WTC11 (cell line): Measurements from ENCODE around the gene DTNB. TPM values are rescaled to one million over a fixed set of nuclear protein-coding genes. Genes with fewer than 3 reads are reported as not detected.

Experiments
- AFF4 ChIP-seq: sonication (generic); formaldehyde crosslinking; IDR thresholded peaks from 2 replicates; pipeline ENCODE4 v1.8.1; 2023; ENCODE audit warnings: mild to moderate bottlenecking, missing genetic modification reagents, borderline replicate concordance
- CBFB ChIP-seq: sonication (generic); formaldehyde crosslinking; IDR thresholded peaks from 2 replicates; pipeline ENCODE4 v1.8.1; 2022; ENCODE audit warnings: mild to moderate bottlenecking, low read depth, missing genetic modification reagents
- ELF4 ChIP-seq: sonication (generic); formaldehyde crosslinking; IDR thresholded peaks from 2 replicates; pipeline ENCODE4 v1.8.1; 2022; ENCODE audit warnings: low read depth, mild to moderate bottlenecking, moderate library complexity, missing genetic modification reagents
- FOXJ3 ChIP-seq: sonication (generic); formaldehyde crosslinking; IDR thresholded peaks from 2 replicates; pipeline ENCODE4 v1.9.0; 2021; ENCODE audit warnings: missing genetic modification reagents, mild to moderate bottlenecking, borderline replicate concordance
- FOXP4 ChIP-seq: sonication (generic); formaldehyde crosslinking; IDR thresholded peaks from 2 replicates; pipeline ENCODE4 v1.8.0; 2022; ENCODE audit warnings: mild to moderate bottlenecking, missing genetic modification reagents
- IRF1 ChIP-seq: sonication (generic); formaldehyde crosslinking; IDR thresholded peaks from 2 replicates; pipeline ENCODE4 v1.8.0; 2023; ENCODE audit warnings: missing genetic modification reagents
- MLX ChIP-seq: sonication (generic); formaldehyde crosslinking; IDR thresholded peaks from 2 replicates; pipeline ENCODE4 v1.8.1; 2023; ENCODE audit warnings: mild to moderate bottlenecking, missing genetic modification reagents, moderate library complexity
- MXD4 ChIP-seq: fragments of 250-450 bp; sonication (Bioruptor Pico); IDR thresholded peaks from 2 replicates; pipeline ENCODE4 v1.8.0; 2021; ENCODE audit warnings: mild to moderate bottlenecking, moderate library complexity, borderline replicate concordance
- MYBL2 ChIP-seq: sonication (generic); formaldehyde crosslinking; IDR thresholded peaks from 2 replicates; pipeline ENCODE4 v1.8.1; 2023; ENCODE audit warnings: mild to moderate bottlenecking, moderate library complexity, missing genetic modification reagents
- NR3C1 ChIP-seq: sonication (generic); formaldehyde crosslinking; conservative IDR thresholded peaks from 2 replicates; pipeline ENCODE4 v1.8.1; 2023; ENCODE audit warnings: low read depth, mild to moderate bottlenecking, missing genetic modification reagents
- STAT6 ChIP-seq: sonication (generic); formaldehyde crosslinking; conservative IDR thresholded peaks from 2 replicates; pipeline ENCODE4 v1.8.1; 2023; ENCODE audit warnings: mild to moderate bottlenecking, low read depth, missing genetic modification reagents, moderate library complexity
- TEAD1 ChIP-seq: sonication (generic); formaldehyde crosslinking; IDR thresholded peaks from 2 replicates; pipeline ENCODE4 v1.8.0; 2022; ENCODE audit warnings: mild to moderate bottlenecking, missing genetic modification reagents
- USF1 ChIP-seq: sonication (generic); formaldehyde crosslinking; IDR thresholded peaks from 2 replicates; pipeline ENCODE4 v1.8.0; 2022; ENCODE audit warnings: mild to moderate bottlenecking, missing genetic modification reagents
- ZNF425 ChIP-seq: fragments of 250-450 bp; sonication (Bioruptor Pico); conservative IDR thresholded peaks from 2 replicates; pipeline ENCODE4 v1.9.0; 2021; ENCODE audit warnings: mild to moderate bottlenecking
- ZNF532 ChIP-seq: fragments of 250-450 bp; sonication (Bioruptor Pico); IDR thresholded peaks from 2 replicates; pipeline ENCODE4 v1.9.0; 2021; ENCODE audit warnings: mild to moderate bottlenecking, borderline replicate concordance
- ZNF671 ChIP-seq: fragments of 250-450 bp; sonication (Bioruptor Pico); IDR thresholded peaks from 2 replicates; pipeline ENCODE4 v1.8.0; 2021; ENCODE audit warnings: mild to moderate bottlenecking
- total RNA-seq: library from RNA; stranded (reverse); gene quantifications from 3 replicates; pipeline ENCODE4 v1.2.3, GENCODE V29; 2021

Gene DTNB
- total RNA-seq, 1 experiment from 2014 or later = 39.9 TPM

- TF ChIP-seq STAT6 (CRISPR knock-in tag) (no peak), FOXP4 (CRISPR knock-in tag) (no peak; the same call in none of the 2 replicates), ZNF532 (CRISPR knock-in tag) (0 out of 2 replicates have a peak, but pooled peaks have one; percentile 46), MYBL2 (CRISPR knock-in tag) (no peak), NR3C1 (CRISPR knock-in tag) (no peak), USF1 (peak; percentile 65), ZNF671 (CRISPR knock-in tag) (no peak), AFF4 (no peak), CBFB (CRISPR knock-in tag) (no peak), FOXJ3 (no peak), TEAD1 (CRISPR knock-in tag) (peak; percentile 37; the same call in 1 of the 2 replicates), ZNF425 (no peak), MXD4 (no peak), ELF4 (CRISPR knock-in tag) (no peak), MLX (0 out of 2 replicates have a peak, but pooled peaks have one; percentile 63), IRF1 (peak; percentile 70; the same call in 1 of the 2 replicates)
These were observed at the start of gene DTNB (continued) for GRCh38 chr2:25673300-25674076.
